GM04504 (cell line): ENCODE measurements around the gene VSNL1.

Experiments
- DNase-seq: peaks from one replicate; pipeline ENCODE4 v3.0.0-alpha.2; 2012; ENCODE audit warnings: low read depth

VSNL1 gene

DNA sequence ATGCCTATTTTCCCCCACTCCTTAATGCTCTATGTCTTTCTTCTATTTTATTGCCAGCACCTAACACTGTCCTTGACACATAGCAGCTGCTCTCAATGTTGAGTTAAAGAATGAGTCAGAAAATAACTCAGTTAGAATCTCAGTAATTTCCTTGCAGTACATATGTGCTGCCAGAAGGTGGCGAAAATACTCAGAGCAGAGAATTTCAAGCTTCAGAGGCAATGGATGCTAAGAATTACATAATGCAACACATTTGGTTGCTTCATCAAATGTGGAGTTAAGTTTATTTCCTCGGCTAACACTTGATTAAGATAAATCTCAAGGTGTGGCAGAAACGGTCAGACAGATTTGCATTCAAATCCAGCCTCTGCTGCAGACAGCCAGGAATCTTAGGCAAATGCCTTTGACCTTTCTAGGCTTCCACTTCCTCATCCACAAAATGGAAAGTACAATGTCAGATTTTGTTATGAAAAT is 105.6 kb downstream of the VSNL1 start:
- peak; percentile 73 for DNase-seq

GRCh38 chr2:17646838-17647701 is 106.6 kb downstream of the VSNL1 start:
- DNase-seq, result no peak

DNA sequence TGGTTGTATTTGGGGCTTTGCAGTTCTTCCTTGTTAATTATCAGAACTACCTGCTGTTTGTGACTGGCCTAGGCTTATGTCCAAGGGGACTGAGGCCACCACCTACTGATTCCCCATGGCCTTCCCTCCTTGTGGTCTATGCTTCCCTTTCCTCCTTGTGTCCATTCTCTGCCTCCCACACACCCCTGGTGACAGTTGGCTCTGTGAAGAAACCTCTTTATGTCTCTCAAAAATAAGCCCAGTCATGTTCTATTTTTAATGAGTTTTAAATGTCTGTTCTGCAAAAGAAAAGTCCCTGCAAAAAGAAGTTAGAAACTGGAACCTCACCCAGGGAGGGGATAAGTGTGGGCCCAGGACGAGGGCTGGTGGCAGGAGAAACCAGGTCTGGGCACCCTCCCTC is 108.1 kb downstream of the VSNL1 start:
- DNase-seq, result no peak

DNA sequence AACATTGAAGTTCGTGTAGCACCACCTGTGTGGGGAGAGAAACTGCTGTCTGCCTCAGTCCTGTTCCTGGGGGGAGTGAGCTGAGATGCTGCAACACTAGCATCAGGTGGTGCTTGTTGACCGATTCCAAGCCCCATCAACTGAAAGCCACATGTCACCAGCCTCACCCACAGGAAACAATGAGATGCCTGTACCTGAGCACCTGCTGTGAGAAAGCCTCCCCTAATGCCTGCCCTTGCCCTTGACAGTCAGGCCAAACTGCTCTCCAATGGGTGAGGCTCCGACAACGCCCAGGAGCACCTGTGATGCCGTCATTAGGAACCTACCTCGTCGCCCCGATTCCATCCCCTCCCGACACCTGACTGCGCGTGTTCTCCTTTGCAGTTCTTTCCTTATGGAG is 108.5 kb downstream of the VSNL1 start:
- no peak for DNase-seq

DNA sequence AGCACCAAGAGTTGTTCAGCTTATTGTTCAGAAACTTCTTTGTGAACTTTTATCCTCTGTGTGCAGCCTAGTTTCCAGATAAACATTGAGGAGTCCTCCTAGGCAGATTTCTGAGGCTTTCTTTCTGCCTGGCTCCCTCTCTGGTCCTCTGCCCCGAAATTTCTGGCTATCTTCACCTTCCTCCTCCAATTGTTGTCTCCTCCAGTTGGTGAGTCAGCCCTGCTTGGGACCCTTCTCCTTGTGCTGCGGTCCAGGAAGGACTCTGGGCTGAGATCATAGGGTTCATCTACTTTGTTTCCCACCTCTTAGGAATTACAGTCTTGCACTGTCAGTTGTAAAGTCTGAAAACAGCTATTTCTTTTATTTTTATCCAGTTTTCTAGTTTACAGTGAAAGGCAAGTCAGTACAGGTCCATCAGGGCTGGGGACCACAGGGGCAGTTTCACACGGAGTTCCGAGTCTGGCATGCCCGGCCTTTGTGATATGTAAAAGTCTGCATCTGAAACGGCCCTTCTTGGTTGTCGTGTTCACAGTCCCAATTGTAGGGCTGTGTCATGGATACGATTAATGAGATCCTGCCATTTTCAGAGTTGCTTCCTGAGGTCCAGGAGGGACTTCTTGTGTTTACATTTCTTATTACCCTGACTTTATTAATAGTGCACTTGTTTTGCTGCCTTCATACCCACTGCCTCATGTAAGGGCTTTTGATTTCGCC is 112.3 kb downstream of the VSNL1 start:
- no peak for DNase-seq

GRCh38 chr2:17657759-17658158 is 117.3 kb downstream of the VSNL1 start:
- DNase-seq, result no peak

GRCh38 chr2:17658251-17658843 is 117.9 kb downstream of the VSNL1 start:
- peak; percentile 68 for DNase-seq

- DNase-seq, result no peak
These were observed 119.7 kb downstream of the VSNL1 start for GRCh38 chr2:17660219-17660618.

GRCh38 chr2:17661460-17661859 is 121.0 kb downstream of the VSNL1 start:
- DNase-seq, result no peak

GRCh38 chr2:17662723-17663122 is 122.2 kb downstream of the VSNL1 start:
- no peak for DNase-seq

DNA sequence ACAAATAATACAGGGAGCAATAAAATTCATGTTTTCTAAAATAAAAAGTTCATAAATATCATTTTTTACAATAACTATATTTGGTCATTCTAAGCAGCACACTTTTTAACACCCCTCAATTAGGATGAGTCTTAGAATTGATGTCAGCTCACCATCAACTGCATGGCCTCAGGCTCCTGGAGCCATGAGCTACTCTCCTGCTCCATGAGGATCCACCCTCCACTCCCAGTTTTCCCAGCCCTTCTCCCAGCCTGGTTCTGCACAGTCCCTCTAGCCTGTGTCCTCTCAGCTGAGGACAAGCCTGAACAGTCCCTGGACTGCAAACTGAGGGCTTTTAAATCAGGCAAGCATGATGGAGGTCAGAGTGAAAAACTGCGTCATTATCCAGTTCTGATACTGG is 124.0 kb downstream of the VSNL1 start:
- no peak for DNase-seq

DNA sequence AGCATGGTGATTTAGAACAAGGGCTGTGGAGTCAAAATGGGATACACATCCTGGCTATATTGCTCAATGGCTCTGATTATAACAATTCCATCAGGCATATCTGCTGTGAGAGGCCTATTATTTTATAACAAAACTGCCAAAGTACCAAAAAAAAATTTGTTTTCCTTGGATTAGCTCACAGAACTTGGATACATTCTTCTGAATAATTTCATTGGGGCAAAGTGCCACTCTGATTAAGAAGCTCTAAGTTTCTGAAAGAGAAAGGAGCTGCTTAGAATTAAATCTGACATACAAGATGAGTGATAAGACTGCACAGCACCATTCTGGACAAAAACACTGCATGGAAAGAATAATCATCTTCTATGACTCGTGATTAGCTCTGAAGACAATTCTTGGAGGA is 127.4 kb downstream of the VSNL1 start:
- DNase-seq, result no peak

DNA sequence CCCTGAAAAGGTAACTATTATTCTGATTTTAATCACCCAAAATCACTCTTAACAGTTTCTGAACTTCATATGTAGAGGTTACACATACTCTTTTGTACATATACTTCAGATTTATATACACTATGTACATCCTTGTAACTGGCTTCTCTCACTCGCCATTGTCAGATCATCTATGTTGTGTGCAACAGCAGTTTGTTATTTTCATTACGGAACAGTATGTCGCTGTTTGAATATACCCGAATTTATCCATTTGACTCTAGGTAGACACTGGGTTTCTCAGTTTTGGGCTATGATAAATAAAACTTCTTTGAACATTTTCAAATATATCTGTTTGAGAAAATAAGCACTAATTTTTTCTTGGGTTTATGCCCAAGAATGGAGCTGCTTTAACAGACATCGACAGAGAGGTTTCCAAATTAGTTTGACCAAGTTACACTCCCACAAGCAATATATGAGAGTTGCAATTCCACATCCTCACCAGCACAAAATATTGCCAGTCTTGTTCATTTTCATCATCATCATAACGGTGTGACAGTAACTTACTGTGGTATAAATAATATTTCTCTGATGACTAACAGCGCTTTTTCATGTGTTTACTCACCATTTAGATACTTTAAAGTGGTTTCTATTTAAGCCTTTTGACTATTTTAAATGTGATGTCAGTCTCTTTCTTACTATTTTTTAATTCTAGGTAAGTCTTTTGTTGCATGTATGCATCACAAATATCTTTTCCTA is 132.3 kb downstream of the VSNL1 start:
- DNase-seq, result peak; percentile 35

DNA sequence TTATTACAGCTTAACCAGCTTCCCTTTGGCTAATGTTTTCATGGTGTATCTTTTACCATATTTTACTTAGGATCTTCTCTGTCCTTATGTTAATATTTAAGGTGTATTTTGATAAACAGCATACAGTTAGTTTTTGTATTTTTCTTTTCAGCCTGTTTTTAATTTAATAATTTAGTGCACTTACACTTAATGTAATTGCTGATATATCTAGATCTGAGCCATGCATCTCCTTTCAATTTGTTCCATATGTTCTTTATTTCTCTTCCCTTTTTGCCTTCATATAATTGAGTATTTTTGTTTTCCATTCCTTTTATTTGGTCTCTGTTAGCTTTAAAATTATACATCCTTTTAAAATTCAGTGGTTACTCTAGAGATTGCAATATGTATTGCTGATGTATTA is 134.3 kb downstream of the VSNL1 start:
- no peak for DNase-seq

- no peak for DNase-seq
These were observed 139.6 kb downstream of the VSNL1 start for GRCh38 chr2:17680119-17680518.

DNA sequence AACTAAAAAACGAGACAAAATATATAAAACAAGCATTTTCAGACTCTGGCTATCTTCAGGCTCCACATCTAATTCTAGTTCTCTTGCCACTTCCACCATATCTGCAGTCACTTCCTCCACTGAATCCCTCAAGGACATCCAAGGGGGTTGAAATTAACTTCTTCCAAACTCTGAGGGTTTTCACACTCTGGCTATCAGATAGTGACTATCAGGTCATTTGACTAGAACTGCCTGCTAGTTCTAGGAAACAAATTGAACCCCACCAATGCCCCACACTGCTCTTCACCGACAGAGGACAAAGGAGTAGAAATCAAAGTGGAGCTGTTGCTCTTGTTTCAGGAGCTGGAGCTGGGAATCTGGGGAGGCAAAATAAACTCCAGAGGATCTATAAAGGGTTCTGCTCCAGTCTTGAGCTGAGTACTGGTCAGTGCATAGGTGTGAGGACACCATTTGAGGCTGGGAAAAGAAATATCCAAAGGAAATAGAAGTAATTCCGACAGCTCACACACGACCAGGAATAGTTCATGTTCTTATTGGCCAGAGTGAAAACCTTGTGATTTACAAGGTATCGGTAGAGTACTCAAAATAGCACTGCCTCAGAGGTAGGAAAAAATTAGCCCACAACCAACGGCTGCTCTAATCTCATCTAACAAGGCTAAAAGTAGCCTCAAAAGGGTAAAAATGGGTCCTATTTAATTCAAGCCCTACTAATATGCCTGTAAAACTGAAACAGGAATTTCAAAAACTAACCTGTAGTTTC is 141.8 kb downstream of the VSNL1 start:
- DNase-seq, result no peak

DNA sequence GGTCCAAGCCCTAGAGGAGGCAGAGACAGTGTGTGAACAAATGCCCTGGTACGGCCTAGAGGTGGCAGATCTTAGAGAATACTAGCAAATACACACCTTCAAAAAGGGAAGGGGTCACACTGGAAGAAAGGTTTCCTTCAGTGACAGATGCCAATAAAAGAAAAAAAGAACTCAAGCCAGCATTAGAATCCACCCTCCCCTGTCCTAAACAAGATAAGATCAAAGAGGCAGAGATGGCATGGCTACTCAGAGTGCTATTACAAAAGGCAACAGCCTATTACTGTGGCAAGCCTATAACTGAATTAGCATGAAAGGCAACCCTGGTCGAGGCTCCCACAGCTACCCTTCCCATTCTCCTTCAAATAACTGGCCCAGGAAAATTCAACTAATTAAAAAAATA is 143.5 kb downstream of the VSNL1 start:
- DNase-seq, result no peak

DNA sequence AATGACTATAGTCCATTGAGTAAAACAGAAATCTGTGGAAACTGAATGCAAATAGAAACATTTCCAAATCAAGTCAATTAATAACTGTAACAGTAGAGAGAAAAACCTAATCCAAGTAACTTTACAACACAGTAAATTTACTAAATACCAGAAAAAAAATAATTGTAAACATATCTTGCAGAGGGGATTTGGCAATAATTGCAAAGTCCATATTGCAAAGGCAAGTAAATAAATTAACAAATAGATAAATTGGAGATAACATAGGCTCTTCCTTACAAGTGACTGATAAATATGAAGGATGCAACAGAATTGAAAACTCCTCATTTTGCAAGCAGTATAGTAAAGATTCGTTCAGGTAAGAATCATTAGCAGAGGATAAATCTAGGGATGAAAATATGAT is 148.1 kb downstream of the VSNL1 start:
- DNase-seq, result no peak

DNA sequence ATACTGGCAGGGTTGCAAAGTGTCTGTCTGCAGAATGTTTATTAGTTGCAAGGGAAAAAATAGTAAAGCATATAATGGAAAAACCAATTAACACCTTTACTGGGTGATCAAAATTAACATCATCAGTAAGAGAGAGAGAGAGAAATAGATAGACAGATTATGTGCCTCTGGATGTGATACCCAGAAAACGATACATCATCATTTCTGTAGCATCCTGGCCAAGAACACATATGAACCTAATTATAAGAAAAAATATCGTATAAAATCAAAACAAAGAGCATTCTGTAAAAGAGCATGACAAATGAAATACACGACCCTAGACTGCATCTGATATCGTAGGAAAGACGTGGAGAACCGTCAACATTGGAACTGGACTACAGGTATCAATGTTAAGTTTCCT is 148.5 kb downstream of the VSNL1 start:
- DNase-seq, result no peak

DNA sequence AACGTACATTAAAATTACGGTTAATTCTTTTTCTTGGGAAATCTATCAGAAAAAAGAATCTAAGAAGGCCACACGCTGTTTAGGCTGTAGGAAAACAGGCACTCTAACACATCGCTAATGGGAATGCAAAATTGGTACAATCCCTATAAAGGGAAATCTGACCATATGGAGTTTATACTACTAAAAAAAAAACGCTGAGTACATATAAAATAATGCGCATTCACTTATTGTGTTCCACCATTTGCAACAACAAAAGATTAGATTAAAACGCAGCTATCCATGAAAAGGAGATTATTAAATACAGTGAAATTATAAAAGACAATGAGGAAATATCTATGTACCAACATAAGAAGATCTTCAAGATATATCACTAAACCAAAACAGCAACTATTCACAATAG is 150.3 kb downstream of the VSNL1 start:
- DNase-seq, result no peak
